HepG2 (cell line): ENCODE results near the gene TMEM95. TPM values are rescaled to one million over a fixed set of nuclear protein-coding genes. Genes with fewer than 3 reads are reported as not detected.

Experiments used
- HDAC1 ChIP-seq: sonication (generic); formaldehyde crosslinking; IDR thresholded peaks from 2 replicates; pipeline ENCODE4 v1.5.1; 2020; ENCODE audit warnings: mild to moderate bottlenecking, missing genetic modification reagents
- HMGXB3 ChIP-seq: sonication (generic); formaldehyde crosslinking; IDR thresholded peaks from 2 replicates; pipeline ENCODE4 v1.4.0; 2020; ENCODE audit warnings: missing genetic modification reagents, borderline replicate concordance
- KDM4B ChIP-seq: sonication (generic); formaldehyde crosslinking; IDR thresholded peaks from 2 replicates; pipeline ENCODE4 v1.4.0; 2020; ENCODE audit warnings: missing genetic modification reagents
- KLF6 ChIP-seq: IDR thresholded peaks from 2 replicates; pipeline ENCODE4 v1.8.0; 2016; ENCODE audit warnings: missing biosample characterization, missing genetic modification reagents
- PHF21A ChIP-seq: sonication (generic); formaldehyde crosslinking; IDR thresholded peaks from 2 replicates; pipeline ENCODE4 v1.5.0; 2020; ENCODE audit warnings: mild to moderate bottlenecking, missing genetic modification reagents
- POLR2A ChIP-seq, 2 experiments: IDR thresholded peaks; 2 replicates each; pipeline ENCODE4 v1.6.1; 2011; ENCODE audit warnings: low read depth in 2 of 2, low read length in 2 of 2, mild to moderate bottlenecking in 1 of 2, moderate library complexity in 1 of 2; ENCODE audit not compliant: insufficient read depth in 1 of 2
- POLR2G ChIP-seq: fragments of 200-400 bp; formaldehyde crosslinking; IDR thresholded peaks from 2 replicates; pipeline ENCODE4 v1.6.1; 2018; ENCODE audit warnings: mild to moderate bottlenecking, low read depth, low read length, moderate library complexity
- PRDM10 ChIP-seq: sonication (generic); formaldehyde crosslinking; IDR thresholded peaks from 2 replicates; pipeline ENCODE4 v1.4.0; 2020; ENCODE audit warnings: low read depth, missing genetic modification reagents
- RBM39 ChIP-seq: fragments of 200-400 bp; formaldehyde crosslinking; IDR thresholded peaks from one replicate; pipeline ENCODE4 v1.6.1; 2018; ENCODE audit warnings: antibody characterized with exemption, mild to moderate bottlenecking, low read depth, low read length; ENCODE audit not compliant: poor library complexity, severe bottlenecking
- SNAI1 ChIP-seq: sonication (generic); formaldehyde crosslinking; IDR thresholded peaks from 2 replicates; pipeline ENCODE4 v1.5.0; 2020; ENCODE audit warnings: mild to moderate bottlenecking, missing genetic modification reagents, borderline replicate concordance
- SP1 ChIP-seq, 2 experiments: fragments of 450-650 bp in 1 of 2; sonication (generic) in 1 of 2; formaldehyde crosslinking in 1 of 2; IDR thresholded peaks; 2 replicates each; pipeline versions ENCODE4 v1.4.0 to v1.6.1; 2016 to 2020; ENCODE audit warnings: missing genetic modification reagents in 1 of 2
- SPEN ChIP-seq: sonication (generic); formaldehyde crosslinking; IDR thresholded peaks from 2 replicates; pipeline ENCODE4 v1.5.1; 2020; ENCODE audit warnings: low read depth, mild to moderate bottlenecking, missing genetic modification reagents
- SUZ12 ChIP-seq: fragments of 150-350 bp; IDR thresholded peaks from 2 replicates; pipeline ENCODE4 v1.6.1; 2014; ENCODE audit warnings: low read depth, low read length
- ZFP91 ChIP-seq: sonication (generic); formaldehyde crosslinking; IDR thresholded peaks from 2 replicates; pipeline ENCODE4 v1.9.0; 2022; ENCODE audit warnings: missing genetic modification reagents, mild to moderate bottlenecking, borderline replicate concordance
- ZNF121 ChIP-seq: sonication (generic); formaldehyde crosslinking; IDR thresholded peaks from 2 replicates; pipeline ENCODE4 v1.5.0; 2020; ENCODE audit warnings: mild to moderate bottlenecking, missing genetic modification reagents
- ZNF143 ChIP-seq: sonication (generic); formaldehyde crosslinking; IDR thresholded peaks from 2 replicates; pipeline ENCODE4 v1.4.0; 2020; ENCODE audit warnings: missing genetic modification reagents
- ZNF740 ChIP-seq: sonication (generic); formaldehyde crosslinking; IDR thresholded peaks from 2 replicates; pipeline ENCODE4 v1.4.0; 2020; ENCODE audit warnings: missing genetic modification reagents
- polyA plus RNA-seq, 8 experiments: library from polyadenylated mRNA; depleted of rRNA in 3 of 8; stranded (reverse) in 7 of 8; unstranded in 1 of 8; fragments of >200 nt; fragmentation: Illumina TruSeq in 4 of 8; extraction: Trizol in 4 of 8; gene quantifications; 2 replicates each; pipeline versions ENCODE4 v1.2.1 to v1.2.3, GENCODE V29; 2011 to 2016; ENCODE audit warnings: low read depth in 4 of 8, missing spikeins in 1 of 8, mixed read lengths in 1 of 8; ENCODE audit not compliant: insufficient read depth in 1 of 8
- total RNA-seq, 5 experiments: library from RNA; depleted of rRNA; stranded (reverse); fragments of >200 nt; fragmentation: Illumina TruSeq; extraction: Trizol; gene quantifications; 2 replicates each; pipeline ENCODE4 v1.2.3, GENCODE V29; 2016; ENCODE audit warnings: low read depth in 1 of 5

Gene TMEM95
- total and polyA plus RNA-seq, 2 of the 13 experiments (the other 11 are each of a cell fraction or from before 2014, with no cell fraction given): not detected

- 0 out of 2 replicates have a peak, but pooled peaks have one; percentile 23 for TF ChIP-seq KLF6
- TF ChIP-seq SUZ12: peak; percentile 22; the same call in 1 of the 2 replicates
- 0 out of 2 replicates have a peak, but pooled peaks have one; percentile 42 for TF ChIP-seq SNAI1 (CRISPR knock-in tag)
- peak; percentile 83 for TF ChIP-seq ZNF121 (CRISPR knock-in tag)
- TF ChIP-seq HMGXB3 (CRISPR knock-in tag): peak; percentile 16; the same call in 1 of the 2 replicates
- no peak for TF ChIP-seq SP1 (IDR thresholded peaks at IDR 0.05)
- peak; percentile 49; the same call in 1 of the 2 replicates for TF ChIP-seq SP1 (CRISPR knock-in tag; IDR thresholded peaks at IDR 0.05)
- TF ChIP-seq HDAC1 (CRISPR knock-in tag): 0 out of 2 replicates have a peak, but pooled peaks have one; percentile 18
- TF ChIP-seq ZNF740 (CRISPR knock-in tag): peak; percentile 93
- peak; percentile 16; the same call in 1 of the 2 replicates for TF ChIP-seq ZFP91 (CRISPR knock-in tag)
- peak; percentile 83 for TF ChIP-seq ZNF143
- 0 out of 2 replicates have a peak, but pooled peaks have one; percentile 35 for TF ChIP-seq PHF21A (CRISPR knock-in tag)
- TF ChIP-seq KDM4B (CRISPR knock-in tag): no peak
- no peak for TF ChIP-seq SPEN (CRISPR knock-in tag)
- TF ChIP-seq RBM39: no peak
- peak; percentile 37 to 69; a peak in 3 of 4 replicates for TF ChIP-seq POLR2A (IDR thresholded peaks at IDR 0.05; ENCODE audit: insufficient read depth in 1 of 2, low read depth in 2 of 2, low read length in 2 of 2)
- peak; percentile 67 for TF ChIP-seq POLR2G
- 0 out of 2 replicates have a peak, but pooled peaks have one; percentile 53 for TF ChIP-seq PRDM10 (CRISPR knock-in tag)
Observed at GRCh38 chr17:7308625-7309433, 46.1 kb upstream of the TMEM95 start (continued).
